GM21367 (cell line): Measurements from ENCODE around the gene ATP1B2.
"Not testable (repeated sequence)": the region's sequence is repeated elsewhere in the genome, so short reads cannot be mapped to it uniquely, and the experiment has no call there.

Source experiments
- ATAC-seq: cut with Tn5 transposase; IDR thresholded peaks from one replicate; pipeline ENCODE4 v1.9.1; 2021; ENCODE audit not compliant: unreplicated experiment

Gene ATP1B2

GRCh38 chr17:7634384-7634783 is 16.3 kb upstream of the ATP1B2 start:
- no peak for ATAC-seq

- ATAC-seq, result no peak
Measured at GRCh38 chr17:7636163-7636562, 14.6 kb upstream of the ATP1B2 start.

GRCh38 chr17:7640783-7641182 is 9.9 kb upstream of the ATP1B2 start:
- no peak for ATAC-seq

- ATAC-seq, result not testable (repeated sequence)
Measured at GRCh38 chr17:7641635-7642034, 9.1 kb upstream of the ATP1B2 start.

- ATAC-seq, result no peak
Measured at GRCh38 chr17:7644775-7645174, 6.0 kb upstream of the ATP1B2 start.

- ATAC-seq, result no peak
Measured at GRCh38 chr17:7646457-7646856, 4.3 kb upstream of the ATP1B2 start.

- ATAC-seq, result no peak
Measured at GRCh38 chr17:7647018-7647417, 3.7 kb upstream of the ATP1B2 start.

- ATAC-seq, result no peak
Measured at GRCh38 chr17:7651097-7651664, 455 bp downstream of the ATP1B2 start.

GRCh38 chr17:7651665-7652387 is 1.1 kb downstream of the ATP1B2 start:
- ATAC-seq, result no peak

- no peak for ATAC-seq
Measured at GRCh38 chr17:7652388-7653356, 1.9 kb downstream of the ATP1B2 start.

GRCh38 chr17:7654832-7655540 is 4.3 kb downstream of the ATP1B2 start:
- ATAC-seq, result no peak

GRCh38 chr17:7655541-7655840 is 4.8 kb downstream of the ATP1B2 start:
- no peak for ATAC-seq

GRCh38 chr17:7656958-7657609 is 6.4 kb downstream of the ATP1B2 start:
- ATAC-seq, result no peak

- ATAC-seq, result no peak
Measured at GRCh38 chr17:7667656-7668406, 17.1 kb downstream of the ATP1B2 start.

GRCh38 chr17:7668482-7668881 is 17.8 kb downstream of the ATP1B2 start:
- ATAC-seq, result no peak

GRCh38 chr17:7673239-7673638 is 22.5 kb downstream of the ATP1B2 start:
- no peak for ATAC-seq

GRCh38 chr17:7674934-7675333 is 24.2 kb downstream of the ATP1B2 start:
- ATAC-seq, result no peak

GRCh38 chr17:7676533-7676932 is 25.8 kb downstream of the ATP1B2 start:
- ATAC-seq, result no peak

GRCh38 chr17:7677388-7678067 is 26.8 kb downstream of the ATP1B2 start:
- ATAC-seq, result no peak
